B cell (primary cell): ENCODE data around the gene LPCAT1.

Source experiments
- CTCF ChIP-seq: fragments of 200-600 bp; IDR thresholded peaks from one replicate; pipeline ENCODE4 v1.8.0; 2022; ENCODE audit warnings: antibody characterized with exemption, mild to moderate bottlenecking
- EZH2 ChIP-seq: IDR thresholded peaks from 2 replicates; pipeline ENCODE4 v1.6.1; 2012; ENCODE audit warnings: borderline replicate concordance, low read depth, mild to moderate bottlenecking, moderate library complexity, low read length; ENCODE audit not compliant: insufficient read depth, poor library complexity, severe bottlenecking

- TF ChIP-seq CTCF (no peak), EZH2 (no peak)
Observed at GRCh38 chr5:1490376-1490775, 33.4 kb downstream of the LPCAT1 start.
